HEK293 (cell line): ENCODE data around the gene SELPLG.

Source experiments
- MEIS1 ChIP-seq: sonication (generic); formaldehyde crosslinking; IDR thresholded peaks from 2 replicates; pipeline ENCODE4 v1.8.1; 2022; ENCODE audit warnings: missing genetic modification reagents, mild to moderate bottlenecking, borderline replicate concordance
- PRDM10 ChIP-seq: fragments of 450-650 bp; formaldehyde crosslinking; IDR thresholded peaks from 2 replicates; pipeline ENCODE4 v1.5.1; 2016; ENCODE audit warnings: missing biosample characterization, missing genetic modification characterization
- ZNF23 ChIP-seq: fragments of 450-650 bp; formaldehyde crosslinking; IDR thresholded peaks from 2 replicates; pipeline ENCODE4 v1.5.1; 2016; ENCODE audit warnings: missing biosample characterization, missing genetic modification characterization, borderline replicate concordance
- ZNF302 ChIP-seq: fragments of 450-650 bp; formaldehyde crosslinking; IDR thresholded peaks from 2 replicates; pipeline ENCODE4 v1.5.1; 2016; ENCODE audit warnings: missing biosample characterization, missing genetic modification characterization, low read depth
- ZNF747 ChIP-seq: fragments of 450-650 bp; formaldehyde crosslinking; IDR thresholded peaks from 2 replicates; pipeline ENCODE4 v1.5.1; 2016; ENCODE audit warnings: missing biosample characterization, missing genetic modification characterization

GRCh38 chr12:108610336-108610815 is 23.3 kb downstream of the SELPLG start:
- TF ChIP-seq ZNF747 (tag by site-specific recombination): no peak
- TF ChIP-seq ZNF302 (tag by site-specific recombination): no peak
- TF ChIP-seq MEIS1: no peak
- TF ChIP-seq PRDM10 (tag by site-specific recombination): no peak
- TF ChIP-seq ZNF23 (tag by site-specific recombination): no peak
